GM12874 (cell line): ENCODE results near the gene MRPS18B.

Experiments used
- TF ChIP-seq, protein P1 (sequence below): IDR thresholded peaks from 2 replicates; pipeline ENCODE4 v1.5.1; 2011; ENCODE audit warnings: low read depth, mild to moderate bottlenecking, control low read depth, low read length, moderate library complexity; ENCODE audit not compliant: insufficient read depth

Gene MRPS18B

DNA sequence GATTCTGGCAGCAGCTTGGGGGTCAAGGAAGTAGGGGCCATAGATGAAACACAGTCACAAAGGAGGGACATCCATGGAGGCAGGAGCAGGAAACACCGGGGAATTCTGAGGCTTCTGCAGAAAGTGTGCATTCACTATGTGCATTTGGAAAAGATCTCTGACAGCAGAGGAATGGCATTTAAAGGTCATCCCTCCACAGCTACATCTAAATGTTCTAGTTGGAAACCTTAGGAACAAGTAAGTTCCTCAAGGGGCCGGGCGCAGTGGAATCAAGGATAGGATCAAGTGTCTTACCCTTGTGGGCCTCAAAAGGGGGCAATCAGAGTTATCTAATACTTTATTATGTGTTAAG is 38.1 kb downstream of the MRPS18B start:
- TF ChIP-seq, protein P1, sequence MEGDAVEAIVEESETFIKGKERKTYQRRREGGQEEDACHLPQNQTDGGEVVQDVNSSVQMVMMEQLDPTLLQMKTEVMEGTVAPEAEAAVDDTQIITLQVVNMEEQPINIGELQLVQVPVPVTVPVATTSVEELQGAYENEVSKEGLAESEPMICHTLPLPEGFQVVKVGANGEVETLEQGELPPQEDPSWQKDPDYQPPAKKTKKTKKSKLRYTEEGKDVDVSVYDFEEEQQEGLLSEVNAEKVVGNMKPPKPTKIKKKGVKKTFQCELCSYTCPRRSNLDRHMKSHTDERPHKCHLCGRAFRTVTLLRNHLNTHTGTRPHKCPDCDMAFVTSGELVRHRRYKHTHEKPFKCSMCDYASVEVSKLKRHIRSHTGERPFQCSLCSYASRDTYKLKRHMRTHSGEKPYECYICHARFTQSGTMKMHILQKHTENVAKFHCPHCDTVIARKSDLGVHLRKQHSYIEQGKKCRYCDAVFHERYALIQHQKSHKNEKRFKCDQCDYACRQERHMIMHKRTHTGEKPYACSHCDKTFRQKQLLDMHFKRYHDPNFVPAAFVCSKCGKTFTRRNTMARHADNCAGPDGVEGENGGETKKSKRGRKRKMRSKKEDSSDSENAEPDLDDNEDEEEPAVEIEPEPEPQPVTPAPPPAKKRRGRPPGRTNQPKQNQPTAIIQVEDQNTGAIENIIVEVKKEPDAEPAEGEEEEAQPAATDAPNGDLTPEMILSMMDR: no peak

DNA sequence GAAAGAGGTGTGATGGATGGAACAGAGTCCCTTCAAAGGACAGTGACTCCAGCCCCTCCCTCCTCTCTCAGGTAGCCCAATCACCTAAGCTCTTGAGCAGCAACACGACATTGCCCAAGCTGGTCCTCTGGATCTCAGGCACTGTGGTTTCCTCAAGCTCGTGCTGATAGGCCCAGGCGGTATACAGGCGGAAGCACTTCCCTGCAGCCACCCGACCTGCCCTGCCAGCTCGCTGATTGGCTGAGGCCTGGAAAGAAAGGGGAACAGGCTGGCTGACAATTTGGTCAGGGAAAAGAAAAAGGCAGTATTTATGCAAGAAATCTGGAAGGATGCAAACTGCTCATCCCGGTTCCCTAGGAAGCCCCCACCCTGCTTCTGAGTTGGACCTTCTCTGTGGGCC is 38.9 kb downstream of the MRPS18B start:
- TF ChIP-seq, protein P1: no peak

DNA sequence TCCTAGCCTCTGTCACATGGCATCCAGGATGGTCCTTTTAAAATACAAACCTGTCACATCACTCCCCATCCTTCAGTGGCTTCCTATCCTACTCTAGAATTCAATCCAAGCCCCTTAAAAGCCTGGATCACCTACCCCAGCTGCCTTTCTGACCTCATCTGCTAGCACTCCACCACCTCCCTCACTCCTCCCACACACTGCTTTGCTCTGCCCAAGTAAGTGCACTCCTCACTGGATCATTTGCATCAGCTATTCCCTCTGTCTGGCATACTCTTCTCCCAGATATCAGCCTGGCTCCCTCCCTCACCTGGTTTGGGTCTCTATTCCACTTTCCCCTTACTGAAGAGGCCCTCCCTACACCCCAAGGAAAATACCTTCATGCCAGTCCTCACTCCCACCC is 39.8 kb downstream of the MRPS18B start:
- TF ChIP-seq, protein P1: no peak

DNA sequence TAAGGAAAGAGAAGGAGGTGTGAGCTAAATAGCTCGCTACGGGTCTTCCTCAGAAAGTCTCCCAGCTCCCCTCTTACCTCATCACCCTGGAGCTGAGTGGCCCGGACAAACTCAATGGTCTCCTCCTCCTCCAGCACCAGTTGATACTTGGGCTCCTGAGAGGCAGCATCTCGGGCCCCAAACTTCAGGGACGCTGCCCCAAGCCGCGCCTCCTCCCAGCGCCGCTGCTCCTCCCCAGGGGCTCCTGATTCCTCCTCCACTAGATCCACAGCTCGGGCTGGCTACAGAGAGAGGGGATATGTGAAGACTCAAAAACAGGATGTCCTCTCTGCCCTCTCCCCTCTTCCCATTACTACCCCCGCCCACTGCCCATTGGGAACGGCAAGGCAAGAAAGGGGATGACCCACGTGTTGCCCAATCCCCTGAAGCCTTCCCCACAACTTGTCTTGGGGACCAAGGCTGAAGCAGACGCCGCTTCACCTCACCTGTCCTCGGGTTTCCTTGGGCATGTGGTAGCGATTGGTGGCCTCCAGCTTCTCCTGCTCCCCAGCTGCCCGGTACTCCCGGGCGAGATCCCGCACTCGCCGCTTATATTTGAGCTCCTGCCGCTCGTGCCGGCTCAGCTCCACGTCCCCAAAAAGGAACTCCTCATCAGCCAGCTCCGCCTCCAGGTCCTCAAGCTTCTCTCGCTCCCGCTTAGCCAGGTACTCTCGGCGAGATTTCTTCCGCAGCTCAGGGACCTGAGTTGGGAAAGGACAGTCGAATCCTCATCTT is 47.5 kb downstream of the MRPS18B start:
- TF ChIP-seq, protein P1: no peak

DNA sequence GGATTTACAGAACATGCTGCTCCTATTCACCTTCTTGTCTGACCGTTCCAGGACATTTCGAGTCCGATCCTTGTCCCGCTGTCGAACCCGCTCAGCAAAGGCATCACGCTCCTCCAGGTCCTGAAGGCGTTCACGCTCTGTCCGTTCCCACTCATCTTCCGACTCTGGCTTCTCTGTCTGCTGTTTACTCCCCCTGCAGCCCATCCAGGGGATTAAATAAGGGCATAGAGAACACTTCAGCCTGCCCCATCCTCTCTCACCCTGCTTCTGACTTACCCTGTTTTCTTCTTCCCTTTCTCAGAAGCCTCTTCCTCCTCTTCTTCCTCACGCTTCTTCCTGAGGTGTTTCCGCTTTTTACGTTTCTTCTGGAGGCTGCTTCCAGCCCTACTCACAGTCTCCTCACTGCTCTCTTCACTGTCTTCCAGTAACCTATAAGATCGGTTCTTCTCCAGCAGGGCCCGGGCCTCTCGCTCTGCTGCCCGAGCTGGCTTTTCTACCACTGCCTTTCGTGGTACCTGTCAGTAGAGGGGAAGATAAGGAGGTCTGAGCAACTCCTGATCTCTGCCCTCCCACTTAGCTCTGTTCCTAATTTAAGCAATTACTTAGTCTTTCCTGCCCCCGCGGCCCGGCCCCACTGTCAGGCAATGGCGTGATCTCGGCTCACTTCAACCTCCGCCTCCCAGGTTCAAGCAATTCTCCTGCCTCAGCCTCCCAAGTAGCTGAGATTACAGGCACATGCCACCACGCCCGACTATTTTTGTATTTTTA is 53.3 kb downstream of the MRPS18B start:
- TF ChIP-seq, protein P1: 0 out of 2 replicates have a peak, but pooled peaks have one; percentile 5

DNA sequence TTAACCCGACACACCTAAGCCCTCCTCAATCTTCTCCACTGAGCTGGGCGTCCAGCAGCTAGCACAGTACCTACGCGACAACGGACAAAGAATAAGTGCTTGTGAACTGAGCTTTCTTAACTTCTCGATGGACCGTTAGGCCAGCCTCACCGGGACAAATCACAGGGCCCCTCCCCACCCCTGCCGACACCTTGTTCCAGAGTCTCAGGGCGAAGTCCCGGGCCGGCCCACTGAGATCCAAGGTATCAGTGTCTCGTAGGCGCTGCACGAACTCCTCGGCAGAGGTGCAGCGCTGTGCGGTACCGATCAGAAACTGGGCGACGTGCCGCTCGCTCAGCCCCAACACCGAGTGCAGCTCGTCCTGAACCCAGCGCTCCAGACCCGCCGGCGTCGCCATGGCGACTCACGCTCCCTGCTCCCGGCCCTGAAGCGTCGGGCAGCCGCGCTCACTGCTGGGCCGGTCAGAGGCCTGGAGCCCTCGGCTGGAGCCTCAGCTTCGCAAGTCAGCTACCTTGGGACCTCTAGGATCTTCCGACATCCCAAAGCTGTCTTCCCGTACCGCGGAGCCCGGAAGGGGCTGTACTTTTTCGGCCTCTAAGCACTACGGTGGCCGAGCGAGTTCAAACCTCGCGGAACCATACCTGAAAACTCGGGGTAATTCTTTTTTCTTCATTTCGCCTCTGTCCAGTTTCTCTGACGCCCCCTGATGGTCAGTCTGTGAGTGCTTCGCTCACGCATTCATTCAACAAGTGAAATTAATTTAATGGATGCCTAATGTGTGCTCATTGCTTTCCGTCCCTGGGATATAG is 55.0 kb downstream of the MRPS18B start, which contains the start of gene DHX16:
DHX16 (minus strand) TSS at position 562 of the 809 bp plus-strand sequence; CDS start at position 397, 165 bp downstream.
- TF ChIP-seq, protein P1: peak; percentile 77
